A673 (cell line): ENCODE measurements around the gene CD72. TPM values are rescaled to one million over a fixed set of nuclear protein-coding genes. Genes with fewer than 3 reads are reported as not detected.
A peak's percentile ranks its signal among the peaks of the same experiment; 100 is the strongest.

Experiments
- BruUV-seq: library from RNA; stranded (reverse); fragments of 400-500 nt; replicated peaks from 2 replicates; lab custom pipeline; 2021; lab: Mats Ljungman, UMichigan
- CTCF ChIA-PET: fragments of 300-600 bp; sonication (Branson Sonifier 250); formaldehyde crosslinking; loops from one replicate; lab custom pipeline; 2022; ENCODE audit warnings: antibody characterized with exemption; lab: Charles Lee
- POLR2A ChIA-PET: fragments of 300-600 bp; sonication (Branson Sonifier 250); formaldehyde crosslinking; loops from one replicate; lab custom pipeline; 2022; ENCODE audit warnings: antibody characterized with exemption; ENCODE audit not compliant: low non-redundant PET; lab: Charles Lee
- DNase-seq: peaks from one replicate; pipeline ENCODE4 v3.0.0-alpha.2; 2015; ENCODE audit warnings: low spot score
- H3K27ac ChIP-seq: fragments of 200-600 bp; sonication (generic); 2 replicates; pipeline ENCODE4 v1.5.1; 2016; ENCODE audit warnings: mixed run types, low read depth, mild to moderate bottlenecking, mixed read lengths, antibody characterized with exemption, low read length; ENCODE audit not compliant: poor library complexity, severe bottlenecking
- H3K27me3 ChIP-seq: fragments of 200-600 bp; sonication (generic); replicated peaks from 2 replicates; pipeline ENCODE4 v1.6.1; 2017; ENCODE audit warnings: mixed run types, low read depth, mild to moderate bottlenecking, mixed read lengths, antibody characterized with exemption, low read length; ENCODE audit not compliant: insufficient read depth, poor library complexity
- H3K36me3 ChIP-seq: fragments of 200-600 bp; sonication (generic); 2 replicates; pipeline ENCODE4 v1.6.1; 2016; ENCODE audit warnings: mixed run types, mild to moderate bottlenecking, mixed read lengths, antibody characterized with exemption, low read length; ENCODE audit not compliant: insufficient read depth, poor library complexity, severe bottlenecking
- H3K4me1 ChIP-seq: fragments of 200-600 bp; sonication (generic); 2 replicates; pipeline ENCODE4 v1.6.1; 2017; ENCODE audit warnings: mixed run types, mild to moderate bottlenecking, mixed read lengths, antibody characterized with exemption, low read length; ENCODE audit not compliant: insufficient read depth, poor library complexity, severe bottlenecking
- H3K4me3 ChIP-seq: fragments of 200-600 bp; sonication (generic); 2 replicates; pipeline ENCODE4 v1.5.1; 2016; ENCODE audit warnings: low read depth, mixed run types, mild to moderate bottlenecking, mixed read lengths, low read length; ENCODE audit not compliant: poor library complexity, severe bottlenecking
- H3K9me3 ChIP-seq: fragments of 200-600 bp; sonication (generic); 2 replicates; pipeline ENCODE4 v1.6.1; 2016; ENCODE audit warnings: mixed run types, low read depth, mild to moderate bottlenecking, mixed read lengths, antibody characterized with exemption, low read length; ENCODE audit not compliant: poor library complexity, severe bottlenecking
- EZH2 ChIP-seq: fragments of 200-600 bp; sonication (generic); IDR thresholded peaks from 2 replicates; pipeline ENCODE4 v1.6.1; 2017; ENCODE audit warnings: borderline replicate concordance, low read depth, mild to moderate bottlenecking, mixed read lengths, antibody characterized with exemption, low read length; ENCODE audit not compliant: poor library complexity, severe bottlenecking
- intact Hi-C: fragments of 100-400 bp; cut with micrococcal nuclease; formaldehyde crosslinking; loops from one replicate; pipeline ENCODE4 v1.10.0; 2022; ENCODE audit not compliant: unreplicated experiment
- total RNA-seq: library from RNA; stranded (reverse); gene quantifications from 2 replicates; pipeline ENCODE4 v1.2.3, GENCODE V29; 2021
- TF ChIP-seq, protein P1 (sequence below): fragments of 300-800, 200-600 bp; sonication (generic); conservative IDR thresholded peaks from 2 replicates; pipeline ENCODE4 v1.5.1; 2017; ENCODE audit warnings: low read depth, mild to moderate bottlenecking, antibody characterized with exemption, low read length, moderate library complexity, mixed read lengths

The CD72 gene
- total RNA-seq, 1 experiment from 2014 or later: not detected

GRCh38 chr9:35605351-35606137, 12.7 kb downstream of the CD72 start:
- ChIA-PET CTCF (no interaction called here), POLR2A (no interaction called here)
- TF ChIP-seq, protein P1, sequence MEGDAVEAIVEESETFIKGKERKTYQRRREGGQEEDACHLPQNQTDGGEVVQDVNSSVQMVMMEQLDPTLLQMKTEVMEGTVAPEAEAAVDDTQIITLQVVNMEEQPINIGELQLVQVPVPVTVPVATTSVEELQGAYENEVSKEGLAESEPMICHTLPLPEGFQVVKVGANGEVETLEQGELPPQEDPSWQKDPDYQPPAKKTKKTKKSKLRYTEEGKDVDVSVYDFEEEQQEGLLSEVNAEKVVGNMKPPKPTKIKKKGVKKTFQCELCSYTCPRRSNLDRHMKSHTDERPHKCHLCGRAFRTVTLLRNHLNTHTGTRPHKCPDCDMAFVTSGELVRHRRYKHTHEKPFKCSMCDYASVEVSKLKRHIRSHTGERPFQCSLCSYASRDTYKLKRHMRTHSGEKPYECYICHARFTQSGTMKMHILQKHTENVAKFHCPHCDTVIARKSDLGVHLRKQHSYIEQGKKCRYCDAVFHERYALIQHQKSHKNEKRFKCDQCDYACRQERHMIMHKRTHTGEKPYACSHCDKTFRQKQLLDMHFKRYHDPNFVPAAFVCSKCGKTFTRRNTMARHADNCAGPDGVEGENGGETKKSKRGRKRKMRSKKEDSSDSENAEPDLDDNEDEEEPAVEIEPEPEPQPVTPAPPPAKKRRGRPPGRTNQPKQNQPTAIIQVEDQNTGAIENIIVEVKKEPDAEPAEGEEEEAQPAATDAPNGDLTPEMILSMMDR: no peak
- no peak for TF ChIP-seq EZH2
- Histone ChIP-seq H3K4me3 (peak overlapping the region; percentile 79), H3K27ac (peak overlapping the region; percentile 63), H3K36me3 (peaks cover 11% of the 10 kb centered on the region), H3K4me1 (no peaks in the 10 kb centered on the region), H3K27me3 (no peaks in the 10 kb centered on the region), H3K9me3 (no peaks in the 10 kb centered on the region)
- intact Hi-C loops: loop anchor here (10.0 kb wide), 1 partner anchor 209 kb away; the partner anchor contains the start of genes HINT2 and SPAG8
- no TSS peak for BruUV-seq
- DNase-seq: peak; percentile 22

DNA sequence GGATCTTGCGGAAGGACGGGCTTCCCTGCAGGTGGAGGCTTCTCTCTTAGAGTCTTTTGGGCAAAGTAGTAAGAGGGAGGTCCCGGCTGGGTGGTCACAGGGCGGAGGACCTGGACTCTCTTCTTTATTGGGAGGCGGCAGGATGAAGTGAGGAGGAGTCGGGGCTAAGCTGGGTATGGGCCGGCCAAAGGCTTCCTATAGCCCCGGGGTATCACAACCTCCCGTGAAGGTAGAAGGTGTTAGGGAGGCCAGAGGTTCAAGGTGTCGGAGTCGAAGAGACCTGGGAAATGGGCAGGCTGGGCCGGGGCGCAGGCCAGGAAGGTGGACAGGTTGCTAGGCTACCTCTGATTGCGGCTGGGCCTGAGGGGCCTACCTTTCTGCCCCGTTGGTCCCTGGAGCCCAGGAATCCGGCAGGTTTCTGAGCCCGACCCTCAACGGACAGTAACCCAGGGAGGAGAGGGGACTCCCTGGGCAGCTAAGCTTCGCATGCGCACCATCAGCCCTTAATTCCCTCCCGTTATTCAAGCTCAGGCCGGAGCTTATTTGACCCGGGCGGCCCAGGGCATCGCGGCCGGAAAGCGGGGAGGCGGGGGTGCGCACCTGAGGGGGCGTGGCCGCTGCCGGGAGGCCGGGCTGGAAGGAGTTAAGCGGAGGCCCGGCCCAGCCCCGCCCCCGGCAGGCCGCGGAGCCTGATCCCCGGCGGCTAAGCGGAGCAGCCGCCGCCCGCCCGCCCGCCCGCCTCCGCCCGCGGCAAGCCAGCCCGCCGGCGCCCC, 13.4 kb downstream of the CD72 start, which contains the start of gene TESK1:
Gene TESK1 (plus strand): TSS at position 685 of the 773 bp plus-strand sequence. CDS start 358 bp downstream, outside the sequence.
- Histone ChIP-seq H3K36me3 (peaks cover 11% of the 10 kb centered on the region), H3K4me3 (peak within 1 kb of the TSS; percentile 79), H3K4me1 (no peaks in the 10 kb centered on the region), H3K9me3 (no peaks in the 10 kb centered on the region), H3K27me3 (no peaks in the 10 kb centered on the region), H3K27ac (peak within 1 kb of the TSS; percentile 63)
- TF ChIP-seq, protein P1: no peak
- TF ChIP-seq EZH2: no peak
- no TSS peak for BruUV-seq
- intact Hi-C loops: loop anchor here (5.0 to 10.0 kb wide), 3 partner anchors 43 to 487 kb away; partner anchors contain the start of genes ATOSB, HINT2 and SPAG8
- peak; percentile 79 for DNase-seq
- CTCF ChIA-PET: no interaction called here
- POLR2A ChIA-PET: no interaction called here

- Histone ChIP-seq H3K27ac (peak overlapping the region; percentile 79), H3K9me3 (no peaks in the 10 kb centered on the region), H3K4me3 (peak overlapping the region; percentile 79), H3K4me1 (no peaks in the 10 kb centered on the region), H3K36me3 (peaks cover 6% of the 10 kb centered on the region), H3K27me3 (no peaks in the 10 kb centered on the region)
- intact Hi-C loops: loop anchor here (5.0 to 10.0 kb wide), 3 partner anchors 43 to 487 kb away; partner anchors contain the start of genes ATOSB, HINT2 and SPAG8
- TF ChIP-seq, protein P1: peak; percentile 99
- no peak for TF ChIP-seq EZH2
- CTCF ChIA-PET: interaction anchor here (0.5 to 0.9 kb wide), 7 partner anchors 11 to 138 kb away, joined by 3 to 4 read pairs (median 4); no protein-coding TSS in a partner anchor
- BruUV-seq: no TSS peak
- POLR2A ChIA-PET: no interaction called here
- DNase-seq: peak; percentile 100
These were observed 14.1 kb downstream of the CD72 start for GRCh38 chr9:35603986-35604577.
